ENCODE data around the gene PDZK1IP1. TPM values are rescaled to one million over a fixed set of nuclear protein-coding genes. Genes with fewer than 3 reads are reported as not detected.

The PDZK1IP1 gene
- polyA plus RNA-seq, 1 donor from 2014 or later, result not detected

GRCh38 chr1:47228644-47229030, 38.8 kb upstream of the PDZK1IP1 start:
- Histone ChIP-seq H3K36me3 (ENCODE audit: insufficient read depth, low read length) (no peaks in the 10 kb centered on the region), H3K9ac (ENCODE audit: low read length) (no peak overlapping the region), H3K27ac (ENCODE audit: low read length) (no peak overlapping the region)

GRCh38 chr1:47227341-47228232, 37.8 kb upstream of the PDZK1IP1 start:
- Histone ChIP-seq H4K20me1 (ENCODE audit: insufficient read depth) (no peaks in the 10 kb centered on the region), H3F3A (ENCODE audit: insufficient read depth, low read length, poor library complexity, severe bottlenecking) (no peaks in the 10 kb centered on the region), H3K4me2 (ENCODE audit: low read length) (no peak overlapping the region), H3K9ac (ENCODE audit: low read length) (no peak overlapping the region), H3K4me3 (ENCODE audit: low read length) (no peak overlapping the region), H3K79me2 (replicated peaks; ENCODE audit: insufficient read depth, low read length) (no peaks in the 10 kb centered on the region), H3K9me2 (ENCODE audit: insufficient read depth, low read length) (no peaks in the 10 kb centered on the region), H3K27me3 (ENCODE audit: insufficient read depth, low read depth, low read length) (peaks cover 97% of the 10 kb centered on the region), H3K9me3 (ENCODE audit: low read length) (no peaks in the 10 kb centered on the region), H3K36me3 (ENCODE audit: insufficient read depth, low read length) (no peaks in the 10 kb centered on the region), H2AFZ (ENCODE audit: low read depth, low read length) (no peak overlapping the region), H3K27ac (ENCODE audit: low read length) (no peak overlapping the region)
- no peak for TF ChIP-seq MXI1 (conservative IDR thresholded peaks at IDR 0.05; ENCODE audit: poor library complexity, severe bottlenecking)
- no peak for TF ChIP-seq EZH2 (IDR thresholded peaks at IDR 0.05; ENCODE audit: borderline replicate concordance, insufficient read depth, low read length, poor library complexity, severe bottlenecking)
- no peak for TF ChIP-seq CTCF (IDR thresholded peaks at IDR 0.05; ENCODE audit: poor library complexity, severe bottlenecking)
- no peak for TF ChIP-seq TAF1 (IDR thresholded peaks at IDR 0.05; ENCODE audit: low read depth)
- TF ChIP-seq POLR2AphosphoS5 (IDR thresholded peaks at IDR 0.05), result no peak

More at GRCh38 chr1:47228644-47229030, 38.8 kb upstream of the PDZK1IP1 start:
- Histone ChIP-seq H3F3A (ENCODE audit: insufficient read depth, low read length, poor library complexity, severe bottlenecking) (no peaks in the 10 kb centered on the region), H3K9me2 (ENCODE audit: insufficient read depth, low read length) (no peaks in the 10 kb centered on the region), H4K20me1 (ENCODE audit: insufficient read depth) (no peaks in the 10 kb centered on the region), H3K9me3 (ENCODE audit: low read length) (no peaks in the 10 kb centered on the region), H3K79me2 (replicated peaks; ENCODE audit: insufficient read depth, low read length) (no peaks in the 10 kb centered on the region), H3K27me3 (ENCODE audit: insufficient read depth, low read depth, low read length) (peaks cover 97% of the 10 kb centered on the region), H3K4me2 (ENCODE audit: low read length) (no peak overlapping the region), H2AFZ (ENCODE audit: low read depth, low read length) (no peak overlapping the region), H3K4me3 (ENCODE audit: low read length) (no peak overlapping the region)
- TF ChIP-seq MXI1 (conservative IDR thresholded peaks at IDR 0.05; ENCODE audit: poor library complexity, severe bottlenecking) (no peak), RAD21 (conservative IDR thresholded peaks at IDR 0.05) (no peak), EZH2 (IDR thresholded peaks at IDR 0.05; ENCODE audit: borderline replicate concordance, insufficient read depth, low read length, poor library complexity, severe bottlenecking) (no peak), TAF1 (IDR thresholded peaks at IDR 0.05; ENCODE audit: low read depth) (no peak), CTCF (IDR thresholded peaks at IDR 0.05; ENCODE audit: poor library complexity, severe bottlenecking) (no peak), SMC3 (conservative IDR thresholded peaks at IDR 0.05; ENCODE audit: poor library complexity) (no peak), REST (IDR thresholded peaks at IDR 0.05; ENCODE audit: borderline replicate concordance) (no peak)

All from neural cell (in vitro differentiated cells).